ENCODE results near the gene SPG7.

GRCh38 chr16:89507214-89507833 lies 879 bp upstream of the SPG7 start:
- no peak for TF ChIP-seq CTCF (IDR thresholded peaks at IDR 0.05; ENCODE audit: low read depth, low read length, missing input control)
- TF ChIP-seq JUND (IDR thresholded peaks at IDR 0.05) = no peak
- no peak for TF ChIP-seq RAD21 (IDR thresholded peaks at IDR 0.05)
- TF ChIP-seq TAF1 (conservative IDR thresholded peaks at IDR 0.05) = no peak
- TF ChIP-seq YY1 (IDR thresholded peaks at IDR 0.05) = no peak
- TF ChIP-seq REST (IDR thresholded peaks at IDR 0.05) = no peak
- TF ChIP-seq SP1 (IDR thresholded peaks at IDR 0.05) = no peak
- no peak for TF ChIP-seq MAX (IDR thresholded peaks at IDR 0.05)
- TF ChIP-seq FOXA1 (IDR thresholded peaks at IDR 0.05) = no peak
- no peak for TF ChIP-seq EGR1 (IDR thresholded peaks at IDR 0.05; ENCODE audit: low read depth in 2 of 2)
- TF ChIP-seq RXRA (IDR thresholded peaks at IDR 0.05) = no peak
- no peak for TF ChIP-seq ATF3 (IDR thresholded peaks at IDR 0.05)
